ENCODE measurements around the gene KCNJ10. TPM values are rescaled to one million over a fixed set of nuclear protein-coding genes. Genes with fewer than 3 reads are reported as not detected.
A peak's percentile ranks its signal among the peaks of the same experiment; 100 is the strongest.

The KCNJ10 gene
- total and polyA plus RNA-seq, 2 of the 13 experiments (the other 11 are each of a cell fraction or from before 2014, with no cell fraction given): 4.4 to 10.3 TPM

DNA sequence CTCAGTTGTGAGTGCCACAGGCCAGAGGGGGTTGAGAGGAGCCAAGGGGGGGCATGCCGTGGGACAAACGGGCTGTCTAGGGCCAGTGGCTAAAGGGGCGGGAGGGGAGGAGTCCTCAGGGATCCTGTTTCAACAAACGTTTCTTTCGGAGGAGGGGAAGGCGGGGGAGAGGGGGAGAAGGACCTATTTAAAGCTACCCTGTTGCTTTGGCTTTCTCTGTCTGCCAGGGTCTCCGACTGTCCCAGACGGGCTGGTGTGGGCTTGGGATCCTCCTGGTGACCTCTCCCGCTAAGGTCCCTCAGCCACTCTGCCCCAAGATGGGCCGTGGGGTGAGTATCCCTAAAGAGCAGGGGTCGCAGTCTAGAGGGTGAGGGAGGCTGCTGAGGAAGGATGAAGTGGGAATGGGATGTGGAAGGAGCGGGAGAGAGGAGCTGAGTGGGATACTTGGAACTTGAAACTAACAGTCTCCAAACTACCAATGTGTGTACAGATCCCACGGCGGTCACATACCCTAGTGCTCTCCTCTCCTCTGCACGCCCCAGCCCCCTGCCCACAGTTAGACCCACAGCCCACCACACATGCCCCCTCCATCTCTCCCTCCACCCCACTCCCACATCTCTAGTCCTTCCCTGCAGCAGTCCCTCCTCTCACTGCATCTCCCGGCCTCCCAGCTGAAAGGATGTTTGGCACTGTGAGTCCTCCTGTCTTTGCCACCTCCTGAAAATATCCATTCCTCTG lies 45.8 kb upstream of the KCNJ10 start, which contains the start of gene ATP1A2:
TSS of gene ATP1A2 (plus strand) at position 215 of the 738 bp plus-strand sequence. CDS start at position 318, 103 bp downstream.
- H3K9me3 ChIP-seq (ENCODE audit: low read length): no peaks in the 10 kb centered on the region
- H3K27ac ChIP-seq (ENCODE audit: extremely low read length, insufficient read depth, low read length): no peak within 1 kb of the TSS
- no TSS peak for BruUV-seq (replicated peaks)
- ChIA-PET POLR2A (no interaction called here), CTCF (ENCODE audit: low intra/inter-chr PET ratio, low total read pairs) (no interaction called here)
- H3K4me2 ChIP-seq (ENCODE audit: low read depth, low read length): peak within 1 kb of the TSS; percentile 36; the same call in 1 of the 2 replicates
- no peaks in the 10 kb centered on the region for H3K79me2 ChIP-seq (ENCODE audit: insufficient read depth, low read length)
- H3K27me3 ChIP-seq (ENCODE audit: control insufficient read depth in 1 of 2, insufficient read depth in 2 of 2, low read length in 2 of 2): no peaks in the 10 kb centered on the region; a peak in 1 of 5 replicates
- H3K9ac ChIP-seq (ENCODE audit: insufficient read depth, low read depth, low read length): no peak within 1 kb of the TSS
- TF ChIP-seq ZNF253 (CRISPR knock-in tag; IDR thresholded peaks at IDR 0.05; ENCODE audit: borderline replicate concordance) (no peak), TGIF2 (CRISPR knock-in tag; IDR thresholded peaks at IDR 0.05) (no peak)
- 32% methylated on average over 15 of the region's 16 CpGs for WGBS (ENCODE audit: low lambda C conversion rate)
- in situ Hi-C loops (cut with HindIII; ENCODE audit: extremely low pct_ligation_motif_present, low pct_unique_long_range_greater_than_20kb): no loop called here
- H3K36me3 ChIP-seq (replicated peaks in 1 of 2; ENCODE audit: control insufficient read depth in 1 of 2, insufficient read depth in 2 of 2, low read length in 2 of 2): no peaks in the 10 kb centered on the region
- ATAC-seq: no peak
- no peak for DNase-seq (ENCODE audit: low spot score)
- H3K4me3 ChIP-seq (replicated peaks in 1 of 3; ENCODE audit: insufficient read depth in 1 of 3, low read depth in 2 of 3, low read length in 3 of 3): peak within 1 kb of the TSS in 1 of 3 experiments; percentile 28; a peak in 1 of 6 replicates
- intact Hi-C loops (cut with micrococcal nuclease; ENCODE audit: unreplicated experiment): no loop called here
- H2AFZ ChIP-seq (ENCODE audit: low read length): no peak within 1 kb of the TSS
- H4K20me1 ChIP-seq (ENCODE audit: insufficient read depth, low read length): no peaks in the 10 kb centered on the region
- FAIRE-seq: no peak
- H3K4me1 ChIP-seq (ENCODE audit: insufficient read depth, low read length): peaks cover 68% of the 10 kb centered on the region

DNA sequence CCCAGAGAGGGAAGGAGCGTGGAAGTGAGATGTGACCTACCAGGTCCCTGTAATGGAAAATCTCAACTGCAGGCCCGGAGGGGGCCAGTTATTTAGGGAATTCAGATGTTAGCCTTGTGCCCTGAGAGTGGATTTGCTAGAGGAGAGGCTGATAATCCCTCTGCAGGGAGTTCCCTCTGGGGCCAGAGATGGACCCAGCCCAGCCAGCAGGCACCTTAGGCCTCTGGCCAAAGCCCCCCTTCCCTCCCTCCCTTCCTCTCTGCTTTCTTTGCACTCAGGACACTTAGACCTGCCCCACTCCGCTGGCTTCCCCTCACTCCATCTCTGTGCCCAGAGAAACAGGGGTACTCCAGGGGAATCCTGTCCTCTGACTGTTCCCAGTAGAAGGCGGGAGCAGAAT lies 44.1 kb upstream of the KCNJ10 start:
- no peaks in the 10 kb centered on the region for H3K36me3 ChIP-seq (replicated peaks in 1 of 2; ENCODE audit: control insufficient read depth in 1 of 2, insufficient read depth in 2 of 2, low read length in 2 of 2)
- peaks cover 84% of the 10 kb centered on the region for H3K4me1 ChIP-seq (ENCODE audit: insufficient read depth, low read length)
- TF ChIP-seq KLF16 (CRISPR knock-in tag; IDR thresholded peaks at IDR 0.05) (no peak), NFE2L1 (CRISPR knock-in tag; IDR thresholded peaks at IDR 0.05; ENCODE audit: borderline replicate concordance) (no peak)
- no peak for ATAC-seq
- no peak overlapping the region for H2AFZ ChIP-seq (ENCODE audit: low read length)
- H3K79me2 ChIP-seq (ENCODE audit: insufficient read depth, low read length): no peaks in the 10 kb centered on the region
- H3K9me3 ChIP-seq (ENCODE audit: low read length): no peaks in the 10 kb centered on the region
- no peak overlapping the region for H3K27ac ChIP-seq (ENCODE audit: extremely low read length, insufficient read depth, low read length)
- POLR2A ChIA-PET: no interaction called here
- 58% methylated on average over 4 of the region's 4 CpGs for WGBS (ENCODE audit: low lambda C conversion rate)
- H3K4me3 ChIP-seq (replicated peaks in 1 of 3; ENCODE audit: insufficient read depth in 1 of 3, low read depth in 2 of 3, low read length in 3 of 3): no peak overlapping the region
- CTCF ChIA-PET (ENCODE audit: low intra/inter-chr PET ratio, low total read pairs): no interaction called here
- in situ Hi-C loops (cut with HindIII; ENCODE audit: extremely low pct_ligation_motif_present, low pct_unique_long_range_greater_than_20kb) (no loop called here), intact Hi-C loops (cut with micrococcal nuclease; ENCODE audit: unreplicated experiment) (no loop called here)
- BruUV-seq (replicated peaks): no TSS peak
- H3K4me2 ChIP-seq (ENCODE audit: low read depth, low read length): no peak overlapping the region
- H4K20me1 ChIP-seq (ENCODE audit: insufficient read depth, low read length): no peaks in the 10 kb centered on the region
- no peaks in the 10 kb centered on the region; a peak in 1 of 5 replicates for H3K27me3 ChIP-seq (ENCODE audit: control insufficient read depth in 1 of 2, insufficient read depth in 2 of 2, low read length in 2 of 2)
- no peak for FAIRE-seq
- no peak overlapping the region for H3K9ac ChIP-seq (ENCODE audit: insufficient read depth, low read depth, low read length)
- DNase-seq (ENCODE audit: low spot score): no peak

All from HepG2 (cell line).